HuH-7 (cell line): Measurements from ENCODE around the gene RPL21.
"Not testable (repeated sequence)": the region's sequence is repeated elsewhere in the genome, so short reads cannot be mapped to it uniquely, and the experiment has no call there.

Experiments used
- DNase-seq: peaks from one replicate; pipeline ENCODE4 v3.0.0; 2011; ENCODE audit warnings: low spot score

RPL21 gene

GRCh38 chr13:27251166-27252091 is at the start of gene RPL21:
RPL21 (plus strand) TSS chr13:27251558; CDS start chr13:27253777, 2,219 bp downstream.
- peak; percentile 77 for DNase-seq

DNA sequence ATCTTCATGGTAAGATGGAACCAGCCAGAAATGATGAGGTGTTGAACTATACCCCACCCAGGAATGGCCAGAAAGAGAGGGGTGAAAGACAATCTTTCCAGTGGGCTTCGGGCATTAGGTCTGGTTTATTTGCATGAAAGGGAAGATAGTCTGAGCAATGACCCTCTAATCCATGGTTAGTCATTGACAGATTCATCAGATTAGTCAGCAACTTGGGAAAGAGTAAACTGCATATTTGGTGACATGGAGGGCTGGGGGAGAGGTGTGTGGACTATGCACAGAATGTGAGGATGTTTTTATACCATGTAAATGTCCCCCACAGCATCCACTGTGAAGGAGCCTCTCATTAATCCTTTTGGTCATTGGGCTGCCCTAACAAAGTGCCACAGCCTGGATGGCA is 49.7 kb upstream of the RPL21 start:
- no peak for DNase-seq

DNA sequence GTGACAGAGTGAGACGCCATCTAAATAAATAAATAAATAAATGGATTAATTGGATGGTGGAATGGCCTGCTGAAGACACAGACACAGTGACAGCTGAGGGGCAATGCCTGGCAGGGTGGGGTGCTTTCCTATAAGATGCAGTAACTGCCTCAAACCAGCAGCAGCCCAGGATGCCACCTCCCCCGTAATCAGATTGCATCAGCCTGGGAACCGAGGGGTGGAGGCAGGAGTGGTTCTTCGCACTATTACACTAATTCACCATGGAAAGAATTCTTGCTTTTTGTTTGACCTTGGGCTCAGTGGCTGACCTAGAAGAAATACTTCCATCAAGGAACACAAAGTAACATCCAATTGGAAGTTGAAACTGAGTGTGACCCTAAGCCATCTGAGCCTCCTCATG is 48.2 kb upstream of the RPL21 start:
- DNase-seq, result no peak

DNA sequence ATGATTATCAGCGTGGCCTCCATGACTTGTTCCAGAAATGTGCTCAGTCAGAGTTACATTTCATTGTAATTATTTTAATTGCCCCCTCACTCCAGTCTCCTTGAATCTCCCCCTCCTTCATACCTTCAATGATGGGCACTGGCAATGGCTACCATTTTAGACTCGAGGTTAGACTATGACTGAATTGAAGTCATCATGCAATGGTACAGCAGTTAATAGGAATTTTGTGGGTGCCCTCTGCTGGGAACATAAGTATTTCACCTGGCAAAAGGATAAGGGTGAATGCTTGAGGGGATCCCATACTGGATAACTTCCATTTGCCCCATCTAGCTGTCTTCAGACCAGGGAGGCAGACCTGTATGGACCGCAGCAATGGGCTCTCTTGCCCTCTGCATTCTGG is 47.5 kb upstream of the RPL21 start:
- DNase-seq, result no peak

DNA sequence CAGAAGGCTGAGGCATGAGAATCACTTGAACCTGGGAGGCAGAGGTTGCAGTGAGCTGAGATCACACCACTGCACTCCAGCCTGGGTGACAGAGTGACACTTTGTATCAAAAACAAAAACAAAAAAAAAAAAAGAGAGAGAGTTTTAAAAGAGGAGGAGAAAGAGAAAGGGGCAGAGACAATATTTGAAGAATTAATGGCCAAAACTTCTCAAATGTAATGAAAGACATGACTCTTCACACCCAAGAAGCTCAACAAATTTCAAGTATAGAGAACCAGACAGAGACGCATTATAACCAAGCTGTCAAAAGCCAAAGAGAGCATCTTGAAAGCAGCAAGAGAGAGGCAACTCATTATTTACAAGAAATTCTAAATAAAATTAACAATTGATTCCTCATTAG is 42.8 kb upstream of the RPL21 start:
- DNase-seq, result no peak

GRCh38 chr13:27211271-27211670 is 40.1 kb upstream of the RPL21 start:
- DNase-seq, result no peak

DNA sequence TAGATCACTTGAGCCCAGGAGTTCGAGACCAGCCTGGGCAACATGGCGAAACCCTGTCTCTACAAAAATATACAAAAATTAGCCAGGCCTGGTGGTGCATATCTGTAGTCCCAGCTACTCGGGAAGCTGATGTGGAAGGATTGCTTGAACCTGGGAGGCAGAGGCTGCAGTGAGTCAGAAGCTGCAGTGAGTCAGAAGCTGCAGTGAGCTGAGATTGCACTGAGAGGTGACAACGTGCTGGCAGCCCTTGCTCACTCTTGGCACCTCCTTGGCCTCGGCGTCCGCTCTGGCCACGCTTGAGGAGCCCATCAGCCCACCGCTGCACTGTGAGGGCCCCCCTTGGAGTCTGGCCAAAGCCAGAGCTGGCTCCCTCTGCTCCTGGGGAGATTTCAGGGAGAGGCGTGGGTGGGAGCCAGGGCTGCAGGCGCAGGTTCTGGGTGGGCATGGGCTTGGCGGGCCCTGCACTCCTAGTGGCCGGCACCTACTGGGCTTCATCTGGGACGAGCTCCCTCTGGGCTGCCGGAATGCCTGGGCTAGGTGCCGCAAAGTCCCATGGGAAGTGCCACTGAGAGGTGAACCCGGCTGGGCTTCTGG is 39.5 kb upstream of the RPL21 start:
- DNase-seq, result no peak

DNA sequence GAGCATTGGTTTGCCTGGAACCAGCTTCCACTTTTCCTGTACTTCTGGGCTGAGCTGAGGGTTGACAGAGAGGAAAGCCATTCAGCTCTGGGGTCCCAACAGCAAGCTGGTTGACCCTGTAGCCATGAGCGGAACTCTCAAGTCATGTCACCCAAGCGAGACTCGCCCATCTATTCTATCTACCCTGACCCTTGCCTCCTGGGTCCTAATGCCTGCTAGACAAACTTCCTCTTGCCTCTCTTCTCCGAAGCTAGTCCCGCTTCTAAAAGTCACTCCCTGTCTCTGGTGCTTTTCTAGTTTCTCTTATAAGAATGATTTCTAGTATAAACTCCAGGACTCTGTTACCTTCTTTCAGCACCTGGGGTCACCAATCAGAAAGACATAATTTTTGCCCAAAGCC is 38.0 kb upstream of the RPL21 start:
- DNase-seq, result not testable (repeated sequence)

- DNase-seq, result not testable (repeated sequence)
These were observed 33.6 kb upstream of the RPL21 start for GRCh38 chr13:27217791-27218190.

- not testable (repeated sequence) for DNase-seq
These were observed 32.5 kb upstream of the RPL21 start for GRCh38 chr13:27218861-27219260.

DNA sequence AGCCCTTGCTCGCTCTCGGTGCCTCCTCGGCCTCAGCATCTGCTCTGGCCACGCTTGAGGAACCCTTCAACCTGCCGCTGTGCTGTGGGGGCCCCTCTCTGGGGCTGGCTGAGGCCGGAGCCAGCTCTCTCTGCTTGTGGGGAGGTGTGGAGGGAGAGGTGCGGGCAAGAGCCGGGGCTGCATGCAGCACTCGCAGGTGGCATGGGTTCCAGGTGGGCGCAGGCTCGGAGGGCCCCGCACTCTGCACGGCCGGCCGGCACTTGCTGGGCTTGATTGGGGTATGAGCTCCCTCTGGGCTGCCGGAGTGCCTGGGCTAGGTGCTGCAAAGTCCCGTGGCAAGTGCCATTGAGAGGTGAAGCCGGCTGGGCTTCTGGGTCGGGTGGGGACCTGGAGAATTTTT is 31.7 kb upstream of the RPL21 start:
- no peak for DNase-seq

- not testable (repeated sequence) for DNase-seq
These were observed 29.3 kb upstream of the RPL21 start for GRCh38 chr13:27222100-27222499.

- DNase-seq, result no peak
These were observed 24.4 kb upstream of the RPL21 start for GRCh38 chr13:27226991-27227390.

GRCh38 chr13:27228131-27228530 is 23.2 kb upstream of the RPL21 start:
- no peak for DNase-seq

DNA sequence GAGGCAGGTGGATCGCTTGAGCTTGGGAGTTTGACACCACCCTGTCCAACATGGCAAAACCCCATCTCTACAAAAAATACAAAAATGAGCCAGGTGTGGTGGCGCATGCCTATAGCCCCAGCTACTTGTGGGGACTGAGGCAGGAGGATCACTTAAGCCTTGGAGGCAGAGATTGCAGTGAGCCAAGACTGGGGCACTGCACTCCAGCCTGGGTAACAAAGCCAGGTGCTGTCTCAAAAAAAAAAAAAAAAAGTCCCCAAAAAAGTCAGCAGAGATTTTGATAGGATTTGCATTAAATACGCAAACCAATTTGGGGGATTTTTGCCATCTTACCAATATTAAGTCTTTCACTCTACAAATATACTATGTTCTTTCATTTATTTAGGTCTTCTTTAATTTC is 21.7 kb upstream of the RPL21 start:
- no peak for DNase-seq

GRCh38 chr13:27233964-27234363 is 17.4 kb upstream of the RPL21 start:
- DNase-seq, result no peak

DNA sequence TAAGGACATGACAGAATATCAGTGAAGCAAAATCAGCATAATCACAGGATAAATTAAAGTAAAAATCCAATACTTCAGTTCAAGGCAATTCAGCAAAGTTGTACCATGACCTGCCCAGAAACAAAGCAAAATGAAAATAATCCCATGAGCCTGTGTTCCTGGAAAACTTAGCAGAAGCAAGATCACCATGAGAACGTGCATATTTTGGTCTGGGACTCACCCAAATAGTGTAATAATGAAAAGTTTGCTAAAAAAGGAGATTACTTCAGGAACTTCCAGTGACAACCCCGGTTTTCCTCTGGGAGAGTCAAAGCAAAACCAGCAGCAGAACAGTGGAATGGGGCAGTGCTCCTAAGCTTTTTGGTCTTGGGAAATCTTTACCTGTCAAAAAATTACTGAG is 14.9 kb upstream of the RPL21 start:
- DNase-seq, result no peak

DNA sequence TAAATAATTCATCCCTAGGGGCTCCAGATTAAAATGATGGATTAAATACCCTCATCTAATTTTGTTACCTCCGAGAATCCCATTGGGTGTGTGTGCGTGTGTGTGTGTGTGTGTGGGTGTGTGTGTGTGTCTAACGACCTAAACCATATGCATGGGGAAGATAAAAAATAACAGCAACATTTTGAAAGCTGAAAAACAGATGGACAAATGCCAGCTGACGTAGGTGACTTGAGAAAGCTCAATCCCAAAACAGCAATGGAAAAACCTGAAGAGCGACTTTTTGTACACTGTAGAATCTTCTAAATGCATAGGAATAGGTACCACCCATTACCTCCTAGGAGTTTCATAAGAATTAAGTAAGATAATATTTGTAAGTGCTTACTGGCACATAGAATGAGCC is 8.7 kb upstream of the RPL21 start:
- no peak for DNase-seq

DNA sequence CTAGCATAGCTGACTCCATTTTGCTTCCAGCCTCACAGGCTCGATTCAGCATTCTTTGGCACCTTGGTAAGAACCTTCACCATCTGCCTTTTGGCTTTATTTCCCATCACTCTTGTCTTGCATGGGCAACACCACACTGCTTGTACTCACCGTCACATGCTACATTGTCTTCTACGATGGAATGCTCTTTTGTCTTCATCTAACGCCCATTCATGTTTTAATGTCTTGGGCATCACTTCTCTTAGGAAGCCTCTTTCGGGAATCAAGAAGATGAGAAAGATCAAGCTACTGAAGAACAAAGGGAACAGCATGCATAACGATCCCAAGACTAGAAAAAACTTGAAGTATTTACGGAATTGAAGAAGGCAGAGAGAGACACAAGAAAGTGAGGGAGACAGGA is 5.7 kb upstream of the RPL21 start:
- no peak for DNase-seq

- no peak for DNase-seq
These were observed 559 bp upstream of the RPL21 start for GRCh38 chr13:27250833-27251165.

GRCh38 chr13:27252467-27252866 is 1.1 kb downstream of the RPL21 start:
- no peak for DNase-seq

GRCh38 chr13:27257233-27257568 is 5.8 kb downstream of the RPL21 start:
- DNase-seq, result no peak

- no peak for DNase-seq
These were observed 6.4 kb downstream of the RPL21 start for GRCh38 chr13:27257648-27258253.
